GM12892 (cell line): ENCODE measurements around the gene CLEC17A.

ENCODE experiments used
- POLR2A ChIP-seq: IDR thresholded peaks from 2 replicates; pipeline ENCODE4 v1.6.1; 2011; ENCODE audit warnings: low read depth, low read length, control low read depth
- POLR2AphosphoS5 ChIP-seq: IDR thresholded peaks from 2 replicates; pipeline ENCODE4 v1.6.1; 2011; ENCODE audit warnings: low read depth, low read length, control low read depth

- TF ChIP-seq POLR2AphosphoS5 (peak; percentile 57), POLR2A (peak; percentile 54; the same call in 1 of the 2 replicates)
Observed at GRCh38 chr19:14606627-14607026, 23.7 kb downstream of the CLEC17A start.
